ENCODE data around the gene WDFY4. TPM values are rescaled to one million over a fixed set of nuclear protein-coding genes. Genes with fewer than 3 reads are reported as not detected.

The WDFY4 gene
- total and polyA plus RNA-seq, 11 donors = 0.46 to 19.8 (median 1.0) TPM

- Histone ChIP-seq H3K4me3 (no peak overlapping the region), H3K27me3 (no peaks in the 10 kb centered on the region), H3K36me3 (no peaks in the 10 kb centered on the region), H3K9me3 (no peaks in the 10 kb centered on the region), H3K27ac (peak overlapping the region in 9 of 12 donors; percentile 19 to 78 (median 64)), H3K4me1 (peaks cover 0 to 19% (median 12%) of the 10 kb centered on the region in 12 donors)
- ATAC-seq (peak; percentile 83 to 89 (median 85)), DNase-seq (peak in 4 of 5 donors; percentile 58 to 78 (median 62))
- intact Hi-C loops (cut with DNase I) = loop anchor here in 1 of 10 donors (10.0 kb wide), 1 partner anchor 113 kb away; the partner anchor contains the start of gene VSTM4
- 41 to 52% (median 51%) methylated on average over 10 to 17 of the region's 17 CpGs for WGBS, 4 donors
- TF ChIP-seq CTCF (IDR thresholded peaks at IDR 0.05) (peak in 5 of 12 donors; percentile 14 to 37 (median 22)), POLR2A (IDR thresholded peaks at IDR 0.05) (no peak)
Observed at GRCh38 chr10:49001870-49002672, 317.4 kb downstream of the WDFY4 start.

GRCh38 chr10:49005270-49005669 is 320.6 kb downstream of the WDFY4 start:
- Histone ChIP-seq H3K4me1 (peaks cover 0 to 51% (median 28%) of the 10 kb centered on the region in 12 donors), H3K27me3 (no peaks in the 10 kb centered on the region), H3K9me3 (no peaks in the 10 kb centered on the region), H3K4me3 (no peak overlapping the region), H3K27ac (no peak overlapping the region), H3K36me3 (no peaks in the 10 kb centered on the region)
- intact Hi-C loops (cut with DNase I) = loop anchor here in 3 of 10 donors (5.0 to 10.0 kb wide), 2 partner anchors 110 to 112 kb away; partner anchors contain the start of gene VSTM4 (in 3 of the 3)
- WGBS, 4 donors = 84 to 90% (median 86%) methylated on average over 5 of the region's 5 CpGs
- no peak for DNase-seq
- no peak for ATAC-seq
- TF ChIP-seq CTCF (IDR thresholded peaks at IDR 0.05) (no peak), POLR2A (IDR thresholded peaks at IDR 0.05) (no peak)

GRCh38 chr10:49007129-49007528 is 322.5 kb downstream of the WDFY4 start:
- intact Hi-C loops (cut with DNase I) = loop anchor here in 3 of 10 donors (5.0 to 10.0 kb wide), 2 partner anchors 108 to 110 kb away; partner anchors contain the start of gene VSTM4 (in 3 of the 3)

More at GRCh38 chr10:49007129-49007528, 322.5 kb downstream of the WDFY4 start:
- DNase-seq (no peak), ATAC-seq (no peak)
- Histone ChIP-seq H3K27ac (peak overlapping the region in 8 of 12 donors; percentile 62 to 90 (median 78)), H3K9me3 (no peaks in the 10 kb centered on the region), H3K36me3 (no peaks in the 10 kb centered on the region), H3K4me3 (no peak overlapping the region), H3K4me1 (peaks cover 0 to 44% (median 27%) of the 10 kb centered on the region in 12 donors), H3K27me3 (no peaks in the 10 kb centered on the region)
- no peak for TF ChIP-seq POLR2A (IDR thresholded peaks at IDR 0.05)
- no peak for TF ChIP-seq CTCF (IDR thresholded peaks at IDR 0.05)
- 51 to 65% (median 59%) methylated on average over 5 of the region's 5 CpGs for WGBS, 4 donors
